Measurements from ENCODE around the gene RIGI.
"Not testable (repeated sequence)": the region's sequence is repeated elsewhere in the genome, so short reads cannot be mapped to it uniquely, and the experiment has no call there.

RIGI gene

GRCh38 chr9:32552172-32552872 is 26.3 kb upstream of the RIGI start, which contains the start of the genes SMIM27 and TOPORS:
TSS of gene SMIM27 (plus strand) at chr9:32552327. CDS start at chr9:32552435, 108 bp downstream.
TSS of gene TOPORS (minus strand) at chr9:32552586. CDS start at chr9:32552436, 150 bp downstream.
- Histone ChIP-seq H3K27me3 (no peaks in the 10 kb centered on the region), H3K4me1 (peaks cover 0 to 34% (median 16%) of the 10 kb centered on the region in 4 donors), H3K4me3 (peak within 1 kb of the TSS; percentile 83 to 90), H3K27ac (peak within 1 kb of the TSS; percentile 93 to 94), H3K9me3 (no peaks in the 10 kb centered on the region), H3K36me3 (peaks cover 0 to 10% (median 0%) of the 10 kb centered on the region in 3 donors)
- intact Hi-C loops (cut with DNase I; ENCODE audit: low total_unique reads), result no loop called here
- TF ChIP-seq, protein P1, sequence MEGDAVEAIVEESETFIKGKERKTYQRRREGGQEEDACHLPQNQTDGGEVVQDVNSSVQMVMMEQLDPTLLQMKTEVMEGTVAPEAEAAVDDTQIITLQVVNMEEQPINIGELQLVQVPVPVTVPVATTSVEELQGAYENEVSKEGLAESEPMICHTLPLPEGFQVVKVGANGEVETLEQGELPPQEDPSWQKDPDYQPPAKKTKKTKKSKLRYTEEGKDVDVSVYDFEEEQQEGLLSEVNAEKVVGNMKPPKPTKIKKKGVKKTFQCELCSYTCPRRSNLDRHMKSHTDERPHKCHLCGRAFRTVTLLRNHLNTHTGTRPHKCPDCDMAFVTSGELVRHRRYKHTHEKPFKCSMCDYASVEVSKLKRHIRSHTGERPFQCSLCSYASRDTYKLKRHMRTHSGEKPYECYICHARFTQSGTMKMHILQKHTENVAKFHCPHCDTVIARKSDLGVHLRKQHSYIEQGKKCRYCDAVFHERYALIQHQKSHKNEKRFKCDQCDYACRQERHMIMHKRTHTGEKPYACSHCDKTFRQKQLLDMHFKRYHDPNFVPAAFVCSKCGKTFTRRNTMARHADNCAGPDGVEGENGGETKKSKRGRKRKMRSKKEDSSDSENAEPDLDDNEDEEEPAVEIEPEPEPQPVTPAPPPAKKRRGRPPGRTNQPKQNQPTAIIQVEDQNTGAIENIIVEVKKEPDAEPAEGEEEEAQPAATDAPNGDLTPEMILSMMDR (IDR thresholded peaks at IDR 0.05), result no peak
- DNase-seq, result peak; percentile 89 to 94

- Histone ChIP-seq H3K27me3 (no peaks in the 10 kb centered on the region), H3K4me1 (peaks cover 0 to 34% (median 16%) of the 10 kb centered on the region in 4 donors), H3K27ac (peak overlapping the region; percentile 93 to 94), H3K4me3 (peak overlapping the region; percentile 83 to 90), H3K9me3 (no peaks in the 10 kb centered on the region), H3K36me3 (peaks cover 0 to 10% (median 0%) of the 10 kb centered on the region in 3 donors)
- peak; percentile 28 to 73 for DNase-seq
- intact Hi-C loops (cut with DNase I; ENCODE audit: low total_unique reads), result no loop called here
- TF ChIP-seq, protein P1 (IDR thresholded peaks at IDR 0.05), result no peak
Observed at GRCh38 chr9:32551276-32552051, 25.5 kb upstream of the RIGI start.

DNA sequence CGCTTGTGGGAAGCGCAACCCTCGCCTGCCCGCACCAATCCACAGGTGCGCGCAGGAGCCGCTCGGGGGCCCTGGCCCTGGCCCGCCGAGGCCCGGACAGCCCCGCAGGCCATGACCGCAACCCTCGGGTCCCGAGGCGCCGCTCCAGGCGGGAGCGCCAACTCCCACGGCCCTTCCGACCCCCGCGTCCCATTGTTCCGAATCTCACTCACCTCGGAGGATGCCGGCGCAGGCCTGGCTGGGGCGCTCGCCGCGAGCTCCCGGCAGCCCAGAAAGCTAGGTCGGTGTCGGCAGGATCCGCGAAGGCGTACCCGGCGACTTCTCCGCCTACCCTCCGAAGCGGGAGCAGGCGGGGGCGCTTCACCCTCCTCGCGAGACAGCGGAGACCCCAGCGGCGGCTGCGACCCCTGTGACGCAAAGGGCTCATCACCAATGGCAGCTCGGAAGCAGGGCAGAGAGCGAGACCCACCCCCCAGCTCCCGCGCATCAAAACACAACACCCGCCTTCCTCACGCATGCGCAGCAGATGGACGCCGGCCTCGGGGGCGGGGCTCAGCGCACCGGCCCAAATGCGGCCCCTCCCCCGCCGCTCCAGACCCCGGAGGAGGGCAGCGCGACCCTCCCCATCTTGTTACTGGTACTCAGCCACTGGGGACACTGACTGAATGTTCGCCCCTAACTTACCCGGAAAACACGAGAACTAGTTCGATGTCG is 24.7 kb upstream of the RIGI start:
- H3K9me3 ChIP-seq, result no peaks in the 10 kb centered on the region
- peak; percentile 94 to 96 for DNase-seq
- H3K4me1 ChIP-seq, result peaks cover 0 to 39% (median 16%) of the 10 kb centered on the region in 4 donors
- TF ChIP-seq, protein P1 (IDR thresholded peaks at IDR 0.05), result no peak
- H3K4me3 ChIP-seq, result peak overlapping the region; percentile 83 to 90
- H3K27ac ChIP-seq, result peak overlapping the region; percentile 93 to 94
- H3K27me3 ChIP-seq, result no peaks in the 10 kb centered on the region
- H3K36me3 ChIP-seq, result peaks cover 0 to 6% (median 0%) of the 10 kb centered on the region in 3 donors
- intact Hi-C loops (cut with DNase I; ENCODE audit: low total_unique reads), result loop anchor here (1.0 kb wide), 1 partner anchor 23 kb away; the partner anchor contains the start of gene NDUFB6

DNA sequence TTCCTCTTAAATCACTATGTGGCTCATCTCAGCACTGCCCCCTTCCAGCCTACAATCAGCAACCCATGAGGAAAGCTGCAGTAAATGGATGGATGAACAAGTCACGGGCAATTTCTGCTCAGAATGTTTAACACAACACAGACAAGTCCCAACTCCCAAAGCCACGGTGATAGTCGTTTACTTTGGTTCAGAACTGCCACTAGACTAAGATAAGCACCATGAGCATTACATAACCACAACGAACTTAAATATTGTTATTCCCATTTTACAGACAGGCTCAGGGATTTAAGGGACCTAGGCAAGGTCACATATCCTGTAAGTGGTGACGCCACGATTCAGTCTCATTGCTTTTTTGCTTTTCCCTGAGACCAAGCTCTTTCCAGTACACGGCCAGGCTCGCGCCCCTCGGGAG is 24.2 kb upstream of the RIGI start:
- intact Hi-C loops (cut with DNase I; ENCODE audit: low total_unique reads), result loop anchor here (1.0 kb wide), 1 partner anchor 23 kb away; the partner anchor contains the start of gene NDUFB6
- no peaks in the 10 kb centered on the region for H3K27me3 ChIP-seq
- H3K36me3 ChIP-seq, result peaks cover 0 to 6% (median 0%) of the 10 kb centered on the region in 3 donors
- TF ChIP-seq, protein P1 (IDR thresholded peaks at IDR 0.05), result no peak
- peak overlapping the region; percentile 93 to 94 for H3K27ac ChIP-seq
- peaks cover 0 to 44% (median 16%) of the 10 kb centered on the region in 4 donors for H3K4me1 ChIP-seq
- no peaks in the 10 kb centered on the region for H3K9me3 ChIP-seq
- peak overlapping the region; percentile 83 to 90 for H3K4me3 ChIP-seq
- DNase-seq, result no peak

DNA sequence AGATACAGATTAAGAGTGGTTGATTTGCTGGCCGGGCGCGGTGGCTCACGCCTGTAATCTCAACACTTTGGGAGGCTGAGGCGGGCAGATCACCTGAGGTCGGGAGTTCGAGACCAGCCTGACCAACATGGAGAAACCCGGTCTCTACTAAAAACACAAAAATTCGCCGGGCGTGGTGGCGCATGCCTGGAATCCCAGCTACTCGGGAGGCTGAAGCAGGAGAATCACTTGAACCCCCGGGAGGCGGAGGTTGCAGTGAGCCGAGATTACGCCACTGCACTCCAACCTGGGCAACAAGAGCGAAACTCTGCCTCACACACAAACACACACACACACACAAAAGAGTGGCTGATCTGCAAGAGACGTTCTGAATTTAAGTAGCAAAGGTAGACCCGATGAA is 22.2 kb upstream of the RIGI start:
- H3K27ac ChIP-seq; DNase-seq; intact Hi-C loops (cut with DNase I; ENCODE audit: low total_unique reads); H3K27me3 ChIP-seq; H3K9me3 ChIP-seq; H3K4me3 ChIP-seq: not testable (repeated sequence)
- Histone ChIP-seq H3K4me1 (peaks cover 0 to 47% (median 14%) of the 10 kb centered on the region in 4 donors), H3K36me3 (peaks cover 4 to 13% (median 10%) of the 10 kb centered on the region in 3 donors)

All from tibial artery (tissue), 4 donors.